Endometrial microvascular endothelial cells (primary cell): Measurements from ENCODE around the gene TNFAIP8. TPM values are rescaled to one million over a fixed set of nuclear protein-coding genes. Genes with fewer than 3 reads are reported as not detected.

ENCODE experiments used
- in situ Hi-C: cut with HindIII; loops from 2 replicates; pipeline ENCODE4 v1.10.0; 2017; ENCODE audit warnings: low sequenced_read_pairs, low pct_unique_long_range_greater_than_20kb; ENCODE audit errors: inconsistent ontology term
- total RNA-seq: library from RNA; depleted of rRNA; stranded (reverse); fragments of >200 nt; gene quantifications from one replicate; pipeline ENCODE4 v1.2.3, GENCODE V29; 2015; ENCODE audit errors: inconsistent ontology term

The TNFAIP8 gene
- total RNA-seq, 1 donor from 2014 or later, result 6.9 TPM

GRCh38 chr5:119385536-119386128 is 29.8 kb downstream of the TNFAIP8 start:
- in situ Hi-C loops, result no loop called here

DNA sequence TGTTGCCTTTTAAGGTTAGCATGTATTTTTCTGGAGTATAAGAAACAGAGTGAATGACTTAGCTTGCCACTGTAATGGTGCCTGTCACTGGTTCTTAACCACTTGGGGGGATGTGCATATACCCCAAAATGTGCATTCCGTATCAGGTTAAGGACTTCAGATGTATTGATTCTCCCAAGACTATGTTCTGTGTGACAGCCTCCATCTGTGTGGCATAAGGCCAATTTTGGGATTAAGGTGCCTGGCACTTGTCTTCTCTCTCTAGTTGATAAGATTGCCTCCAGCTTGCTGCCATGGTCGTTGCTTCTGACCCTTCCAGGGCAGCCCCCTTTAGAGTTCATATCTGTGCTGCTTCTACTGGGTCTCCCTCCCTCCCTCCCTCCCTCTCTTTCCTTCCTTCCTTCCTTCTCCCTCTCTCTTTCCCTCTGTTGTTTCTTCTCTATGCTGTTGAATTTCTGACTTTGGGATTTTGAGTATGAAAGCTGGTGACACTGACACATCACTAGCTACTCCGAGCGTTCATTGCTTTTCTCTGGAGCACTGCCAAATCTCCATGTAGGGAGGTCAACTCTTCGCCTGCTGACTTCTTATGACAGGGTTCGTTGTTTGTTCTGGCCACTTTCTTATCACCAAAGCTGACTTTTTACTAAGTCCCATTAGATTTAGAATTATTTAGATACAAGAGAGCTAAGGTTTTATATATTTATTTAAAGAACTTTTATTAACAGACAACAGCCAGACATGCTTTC is 31.0 kb downstream of the TNFAIP8 start:
- in situ Hi-C loops, result no loop called here

GRCh38 chr5:119387945-119388618 is 32.3 kb downstream of the TNFAIP8 start:
- in situ Hi-C loops, result no loop called here

DNA sequence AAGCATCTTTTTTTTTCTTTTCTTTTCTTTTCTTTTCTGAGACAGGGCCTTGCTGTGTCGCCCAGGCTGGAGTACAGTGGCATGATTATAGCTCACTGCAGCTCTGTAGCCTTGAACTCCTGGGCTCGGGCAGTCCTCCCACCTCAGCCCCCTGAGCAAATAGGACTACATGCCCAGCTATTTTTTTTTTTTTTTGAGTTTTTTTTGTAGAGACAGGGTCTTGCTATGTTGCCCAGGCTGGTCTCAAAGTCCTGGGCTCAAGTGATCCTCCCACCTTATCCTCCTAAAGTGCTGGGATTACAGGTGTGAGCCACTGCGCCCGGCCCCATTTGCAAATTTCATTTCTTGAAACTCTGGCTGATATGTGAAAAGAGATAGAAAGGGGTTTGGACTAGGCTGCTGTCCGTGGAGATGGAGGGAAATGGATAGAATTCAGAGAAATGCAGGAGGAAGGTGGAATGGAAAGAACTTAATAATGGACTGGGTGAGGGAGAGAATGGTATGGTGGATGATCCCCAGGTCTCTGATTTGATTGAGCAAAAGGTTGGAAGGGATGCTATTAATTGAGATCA is 32.9 kb downstream of the TNFAIP8 start:
- in situ Hi-C loops, result no loop called here

DNA sequence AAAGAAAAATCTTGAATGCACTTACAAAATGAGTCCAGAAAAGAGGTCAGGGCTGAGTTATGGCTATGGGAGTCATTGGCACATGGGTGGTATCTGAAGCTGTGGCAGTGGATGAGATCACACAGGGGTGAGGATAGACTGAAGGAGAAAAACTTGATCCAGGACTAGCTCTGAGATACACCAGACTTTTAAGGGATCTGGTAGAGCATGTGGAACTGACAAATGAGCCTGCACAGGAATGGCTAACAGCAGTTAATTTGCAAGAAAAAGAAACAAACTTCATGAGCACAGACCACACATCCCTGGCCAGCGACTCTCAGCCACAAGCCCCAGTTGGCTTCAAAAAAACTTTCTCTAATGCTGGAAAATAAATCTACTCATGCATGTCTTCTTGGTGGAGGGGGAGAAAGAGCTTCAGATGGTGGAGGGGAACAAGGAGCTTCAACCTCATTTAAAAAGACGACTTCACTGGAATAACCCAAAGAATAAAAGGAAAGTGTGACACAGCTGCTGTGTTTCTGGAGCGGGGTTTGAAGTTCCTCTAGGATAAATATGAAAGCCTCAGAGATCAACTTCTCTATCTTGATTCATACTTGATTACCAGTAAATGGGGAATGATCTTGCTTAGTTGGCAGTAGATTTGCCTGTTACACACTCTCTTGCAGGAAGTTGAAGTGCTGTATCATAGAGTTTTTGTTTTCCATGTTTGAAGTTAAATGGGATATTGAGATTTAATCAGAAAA is 33.6 kb downstream of the TNFAIP8 start:
- in situ Hi-C loops, result no loop called here

- in situ Hi-C loops, result no loop called here
Observed at GRCh38 chr5:119390404-119390803, 34.6 kb downstream of the TNFAIP8 start.

DNA sequence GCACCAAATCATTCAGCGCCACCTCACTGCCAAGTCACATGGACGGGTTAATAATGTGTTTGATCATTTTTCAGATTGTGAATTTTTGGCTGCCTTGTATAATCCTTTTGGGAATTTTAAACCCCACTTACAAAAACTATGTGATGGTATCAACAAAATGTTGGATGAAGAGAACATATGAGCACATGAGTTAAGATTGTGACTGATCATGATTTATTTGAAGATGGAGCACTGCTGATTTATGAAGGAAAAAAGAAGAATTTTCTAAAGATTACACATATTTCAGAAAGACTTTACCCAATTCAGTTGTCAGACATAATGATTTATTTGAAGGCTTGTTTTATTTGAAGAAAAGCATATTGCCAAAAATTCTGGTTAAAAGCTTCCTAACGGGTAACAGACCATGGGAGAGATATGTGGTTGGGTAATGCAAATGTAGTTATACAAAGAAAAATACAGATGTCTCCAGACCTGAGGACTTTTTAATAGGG is 37.4 kb downstream of the TNFAIP8 start:
- in situ Hi-C loops, result no loop called here

DNA sequence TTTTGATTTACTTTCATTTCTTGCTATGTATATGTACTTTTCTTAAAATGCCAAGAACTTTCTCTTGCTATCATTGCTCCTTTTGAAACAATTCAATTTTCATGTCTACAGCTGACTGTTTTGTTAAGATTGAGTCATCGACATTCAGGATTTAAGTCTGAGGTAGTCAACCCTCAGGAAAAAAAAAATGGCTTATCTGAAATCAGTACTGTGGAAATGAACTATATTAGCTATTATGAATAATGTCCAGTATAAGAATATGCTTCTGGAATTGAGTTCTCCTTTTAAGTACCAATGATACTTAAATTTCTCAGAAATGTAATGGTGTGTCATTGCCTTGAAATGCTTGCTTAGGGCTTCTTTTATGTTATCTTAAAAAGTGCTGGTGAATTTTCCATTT is 37.9 kb downstream of the TNFAIP8 start:
- in situ Hi-C loops, result no loop called here

- in situ Hi-C loops, result no loop called here
Observed at GRCh38 chr5:119395080-119395836, 39.4 kb downstream of the TNFAIP8 start.

DNA sequence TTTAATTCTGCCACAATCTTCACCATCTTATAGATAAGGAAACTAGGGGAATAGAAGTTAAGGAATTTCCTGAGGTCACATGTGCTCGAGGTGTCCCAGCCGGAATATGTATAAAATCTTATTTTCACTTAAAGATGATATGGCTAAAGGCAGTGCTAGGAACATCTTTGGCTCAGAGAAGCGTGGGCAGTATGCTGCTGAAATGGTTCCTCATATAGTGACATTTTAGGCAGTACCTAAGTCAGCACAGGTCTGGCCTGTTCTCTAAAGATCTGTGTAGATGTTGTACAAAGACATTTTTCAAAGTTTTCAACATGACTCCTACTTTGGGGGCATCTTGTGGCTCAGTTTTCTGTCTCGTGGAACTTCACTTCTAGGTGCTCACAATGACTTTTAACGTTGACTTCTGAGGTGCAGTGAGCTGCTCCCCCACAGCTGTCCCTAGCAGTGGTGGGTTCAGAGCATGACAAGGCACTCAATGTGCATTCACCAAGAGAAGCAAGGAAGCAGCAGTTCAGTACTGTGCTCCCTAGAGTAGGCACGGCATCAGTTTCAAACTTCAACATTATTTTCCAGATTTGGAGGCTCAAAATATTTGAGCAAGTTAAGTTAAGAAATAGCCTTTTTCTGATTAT is 40.3 kb downstream of the TNFAIP8 start:
- in situ Hi-C loops, result no loop called here

GRCh38 chr5:119397518-119398380 is 41.9 kb downstream of the TNFAIP8 start:
- in situ Hi-C loops, result no loop called here

GRCh38 chr5:119398727-119399466 is 43.1 kb downstream of the TNFAIP8 start:
- in situ Hi-C loops, result no loop called here

GRCh38 chr5:119400245-119400644 is 44.4 kb downstream of the TNFAIP8 start:
- in situ Hi-C loops, result no loop called here

GRCh38 chr5:119402081-119402480 is 46.3 kb downstream of the TNFAIP8 start:
- in situ Hi-C loops, result no loop called here

GRCh38 chr5:119402555-119402954 is 46.7 kb downstream of the TNFAIP8 start:
- in situ Hi-C loops, result no loop called here

DNA sequence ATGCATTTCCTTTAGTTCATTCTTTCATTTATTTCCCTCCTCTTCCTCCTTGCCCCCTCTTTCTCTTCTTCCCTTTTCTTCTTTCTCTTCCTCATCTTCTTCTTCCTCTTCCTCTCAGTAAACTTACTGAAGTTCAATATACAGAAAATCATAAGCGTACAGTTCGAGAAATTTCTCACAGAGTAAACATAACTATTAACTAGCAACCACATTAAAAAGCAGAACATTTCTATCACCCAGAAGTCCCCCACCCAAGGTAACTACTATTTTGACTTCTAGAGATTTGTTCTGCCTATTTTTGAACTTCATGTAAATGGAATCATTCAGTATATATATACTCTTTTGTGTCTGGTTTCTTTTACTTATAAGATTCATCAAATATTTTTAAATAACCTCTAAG is 48.2 kb downstream of the TNFAIP8 start:
- in situ Hi-C loops, result no loop called here
